ENCODE results near the gene WDSUB1.

WDSUB1 gene

GRCh38 chr2:159265171-159265576 lies 21.3 kb downstream of the WDSUB1 start:
- DNase-seq = no peak

GRCh38 chr2:159262904-159263303 lies 23.6 kb downstream of the WDSUB1 start:
- no peak for DNase-seq

DNA sequence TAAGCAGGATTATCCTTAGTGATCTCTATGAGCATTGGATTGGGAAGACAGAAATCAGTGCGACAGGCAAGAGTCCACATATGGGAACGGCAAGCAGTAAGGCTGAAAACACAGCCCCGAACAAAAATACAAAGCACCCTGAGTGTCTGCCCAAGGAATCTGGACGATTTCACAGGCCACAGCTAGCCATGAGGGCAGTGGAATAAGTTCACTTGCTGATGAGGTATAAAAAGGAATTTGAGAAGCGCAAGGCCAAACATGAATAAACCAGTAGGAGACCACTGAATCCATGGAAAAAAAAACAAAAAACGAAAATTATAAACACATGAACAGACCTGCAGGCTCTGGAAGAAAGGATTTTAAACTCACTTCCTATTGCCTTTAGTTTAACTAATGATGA lies 24.3 kb downstream of the WDSUB1 start:
- DNase-seq = no peak

DNA sequence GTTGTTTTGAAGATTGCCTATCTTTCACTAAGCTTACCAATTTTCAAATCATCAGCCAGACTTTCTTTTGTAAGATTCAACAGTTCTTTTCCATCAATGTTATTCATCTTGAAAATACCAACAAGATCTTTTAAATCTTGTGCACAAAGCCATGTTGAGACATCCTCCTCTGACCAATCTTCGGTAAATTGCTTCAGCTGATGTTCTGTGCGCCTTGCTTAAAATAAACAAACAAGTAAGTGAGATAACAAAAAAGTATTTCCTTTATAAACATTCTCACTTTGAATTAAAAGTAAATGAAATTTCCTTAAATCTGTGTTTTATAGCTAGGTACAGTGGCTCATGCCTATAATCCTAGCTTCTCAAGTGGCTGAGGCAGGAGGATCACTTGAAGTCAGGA lies 30.3 kb downstream of the WDSUB1 start:
- DNase-seq = no peak

GRCh38 chr2:159252905-159253304 lies 33.6 kb downstream of the WDSUB1 start:
- no peak for DNase-seq

- DNase-seq = no peak
Measured at GRCh38 chr2:159251296-159252173, 35.0 kb downstream of the WDSUB1 start.

DNA sequence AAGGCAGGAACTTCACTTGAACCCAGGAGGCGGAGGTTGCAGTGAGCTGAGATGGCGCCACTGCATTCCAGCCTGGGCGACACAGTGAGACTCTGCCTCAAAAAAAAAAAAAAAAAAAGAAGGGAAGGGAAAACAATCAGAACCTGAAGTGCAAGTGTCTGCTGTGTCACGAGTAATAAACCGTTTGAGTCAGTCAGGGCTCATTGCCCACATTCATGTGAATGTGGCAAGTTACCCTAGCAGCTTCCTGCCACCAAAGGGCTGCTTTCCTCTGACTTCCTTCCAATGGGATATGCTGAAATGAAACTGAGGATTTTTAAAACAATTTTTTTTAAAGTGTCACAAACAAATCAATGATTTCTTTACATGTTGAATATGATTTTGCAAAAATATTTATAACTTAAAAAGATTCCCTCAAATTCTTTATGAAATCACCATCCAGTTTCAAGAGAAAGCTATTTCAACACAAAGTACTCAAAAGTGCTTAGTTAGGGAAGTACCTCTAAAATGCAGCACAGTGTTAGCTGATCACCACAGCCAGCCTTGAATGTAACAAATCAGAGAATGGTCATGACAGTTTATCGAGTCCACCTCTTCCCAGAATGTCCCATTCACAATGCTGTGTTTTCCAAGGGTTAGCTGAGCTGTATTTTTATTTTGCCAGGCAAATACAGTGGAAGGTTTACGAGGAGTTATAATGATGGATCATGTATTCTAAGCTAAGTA lies 36.4 kb downstream of the WDSUB1 start:
- DNase-seq = peak in 1 of 2 experiments; percentile 39

DNA sequence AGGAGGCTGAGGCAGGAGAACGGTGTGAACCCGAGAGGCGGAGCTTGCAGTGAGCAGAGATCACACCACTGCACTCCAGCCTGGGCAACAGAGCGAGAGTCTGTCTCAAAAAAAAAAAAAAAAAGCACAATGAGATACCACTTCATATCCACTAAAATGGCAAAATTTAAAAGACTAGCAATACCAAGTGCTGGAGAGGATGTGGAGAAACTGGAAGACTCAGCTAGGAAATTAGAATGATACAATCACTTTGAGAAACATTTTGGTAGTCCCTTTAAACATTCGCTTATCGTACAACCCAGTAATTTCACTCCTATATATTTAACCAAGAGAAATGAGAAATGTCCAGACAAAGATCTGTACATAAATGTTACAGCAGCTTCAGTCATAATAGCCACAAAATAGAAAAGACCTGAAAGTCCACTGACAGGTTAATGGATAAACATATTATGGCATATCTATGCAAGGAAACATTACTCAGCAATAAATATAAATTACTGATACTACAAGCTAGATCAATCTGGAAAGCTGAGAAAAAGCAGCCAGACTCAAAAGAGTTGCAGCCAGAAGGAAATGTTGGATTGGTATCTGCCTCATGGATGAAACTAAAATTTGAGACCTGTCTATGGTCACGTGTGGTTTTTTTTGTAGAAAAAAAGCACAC lies 40.0 kb downstream of the WDSUB1 start:
- DNase-seq = no peak

- no peak for DNase-seq
Measured at GRCh38 chr2:159243529-159243928, 43.0 kb downstream of the WDSUB1 start.

DNA sequence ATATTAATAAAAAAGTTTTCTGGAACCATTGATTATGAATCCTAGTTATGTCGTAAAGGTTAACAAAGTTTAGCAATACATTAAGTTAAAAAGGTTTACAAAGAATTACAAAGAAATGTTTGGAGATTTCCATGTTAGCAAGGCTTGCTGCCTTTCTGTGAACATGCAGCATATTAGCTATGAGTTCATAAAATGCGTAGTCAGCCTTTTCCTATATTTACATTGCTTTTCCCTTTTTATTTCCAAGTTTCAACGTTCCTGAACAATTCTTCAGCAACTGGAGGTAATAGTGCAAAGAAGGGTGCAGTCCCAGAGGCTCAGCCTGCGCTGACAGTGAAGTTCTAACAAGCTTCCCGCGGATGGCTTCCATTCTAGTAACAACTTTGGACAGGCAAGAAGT lies 51.6 kb downstream of the WDSUB1 start:
- no peak for DNase-seq

DNA sequence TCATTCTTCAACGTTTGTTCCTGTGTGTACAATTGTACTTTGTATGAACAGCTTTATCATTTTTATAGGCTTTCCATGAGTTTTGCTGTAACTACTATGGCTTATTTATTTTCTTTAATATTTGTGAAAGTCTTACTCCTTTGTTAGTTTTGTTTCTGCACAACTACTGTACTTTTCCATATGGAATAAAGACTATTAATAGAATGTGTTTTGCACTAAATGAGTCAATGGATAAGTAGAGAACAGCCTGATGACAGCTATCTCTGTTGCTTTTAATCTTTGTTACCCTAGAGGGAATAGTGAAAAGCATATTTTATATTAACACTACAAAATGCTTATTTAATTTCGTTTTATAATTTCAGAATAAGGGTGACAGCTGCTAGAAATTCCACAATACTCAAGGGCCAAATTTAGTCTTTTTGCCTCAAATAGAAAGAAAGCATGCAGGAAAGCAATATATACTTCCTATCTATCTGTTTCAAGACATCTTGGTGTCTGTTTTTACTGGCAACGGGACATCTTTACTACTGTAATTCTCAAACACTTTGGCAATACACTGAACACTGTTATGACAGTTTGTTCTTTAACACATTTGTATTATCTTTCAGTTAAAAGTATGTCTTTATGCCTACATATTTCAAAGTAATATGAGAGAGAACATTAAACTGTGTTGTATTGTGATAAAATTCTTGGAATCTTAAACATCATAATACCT lies 53.9 kb downstream of the WDSUB1 start:
- no peak for DNase-seq

DNA sequence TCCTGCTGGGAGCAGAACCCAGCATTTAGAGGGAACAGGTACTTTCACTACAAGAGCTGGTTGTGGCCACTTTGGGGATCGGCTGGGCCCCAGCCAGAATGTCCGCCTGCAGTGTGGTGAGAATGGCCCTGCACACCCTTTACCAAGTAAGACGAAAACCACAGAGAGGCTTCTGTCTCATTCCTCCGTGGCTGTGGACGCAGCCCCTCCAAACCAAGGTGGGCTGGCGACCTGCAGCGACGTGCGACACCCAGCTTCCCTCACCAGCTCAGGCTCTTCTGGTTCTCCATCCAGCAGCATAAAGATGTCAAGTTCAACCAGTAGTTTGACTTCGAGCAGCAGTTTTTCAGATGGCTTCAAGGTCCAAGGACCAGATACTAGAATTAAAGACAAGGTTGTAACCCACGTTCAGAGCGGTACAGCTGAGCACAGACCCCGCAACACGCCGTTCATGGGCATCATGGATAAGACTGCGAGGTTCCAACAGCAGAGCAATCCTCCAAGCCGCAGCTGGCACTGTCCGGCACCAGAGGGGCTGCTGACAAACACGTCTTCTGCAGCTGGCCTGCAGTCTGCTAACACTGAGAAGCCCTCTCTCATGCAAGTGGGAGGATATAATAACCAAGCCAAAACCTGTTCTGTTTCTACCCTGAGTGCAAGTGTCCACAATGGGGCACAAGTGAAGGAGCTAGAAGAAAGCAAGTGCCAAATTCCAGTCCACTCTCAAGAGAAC lies 56.2 kb downstream of the WDSUB1 start:
- no peak for DNase-seq

DNA sequence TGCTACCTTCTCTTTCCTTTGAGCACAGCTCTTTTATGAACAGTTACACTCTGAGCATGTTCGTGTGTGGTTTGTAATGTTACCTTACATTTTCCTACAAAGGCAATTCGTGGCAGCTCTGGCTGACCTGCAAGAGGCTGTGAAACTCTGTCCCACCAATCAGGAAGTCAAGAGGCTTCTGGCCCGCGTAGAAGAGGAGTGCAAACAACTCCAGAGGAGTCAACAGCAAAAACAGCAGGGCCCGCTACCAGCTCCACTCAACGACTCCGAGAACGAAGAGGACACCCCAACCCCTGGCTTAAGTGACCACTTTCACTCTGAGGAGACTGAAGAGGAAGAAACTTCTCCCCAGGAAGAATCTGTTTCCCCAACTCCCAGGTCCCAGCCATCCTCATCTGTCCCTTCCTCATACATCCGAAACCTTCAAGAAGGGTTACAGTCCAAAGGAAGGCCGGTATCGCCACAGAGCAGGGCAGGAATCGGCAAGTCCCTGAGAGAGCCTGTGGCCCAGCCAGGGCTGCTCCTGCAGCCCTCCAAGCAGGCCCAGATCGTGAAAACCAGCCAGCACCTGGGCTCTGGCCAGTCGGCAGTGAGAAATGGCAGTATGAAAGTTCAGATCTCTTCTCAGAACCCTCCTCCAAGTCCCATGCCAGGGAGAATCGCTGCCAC lies 56.9 kb downstream of the WDSUB1 start:
- no peak for DNase-seq

DNA sequence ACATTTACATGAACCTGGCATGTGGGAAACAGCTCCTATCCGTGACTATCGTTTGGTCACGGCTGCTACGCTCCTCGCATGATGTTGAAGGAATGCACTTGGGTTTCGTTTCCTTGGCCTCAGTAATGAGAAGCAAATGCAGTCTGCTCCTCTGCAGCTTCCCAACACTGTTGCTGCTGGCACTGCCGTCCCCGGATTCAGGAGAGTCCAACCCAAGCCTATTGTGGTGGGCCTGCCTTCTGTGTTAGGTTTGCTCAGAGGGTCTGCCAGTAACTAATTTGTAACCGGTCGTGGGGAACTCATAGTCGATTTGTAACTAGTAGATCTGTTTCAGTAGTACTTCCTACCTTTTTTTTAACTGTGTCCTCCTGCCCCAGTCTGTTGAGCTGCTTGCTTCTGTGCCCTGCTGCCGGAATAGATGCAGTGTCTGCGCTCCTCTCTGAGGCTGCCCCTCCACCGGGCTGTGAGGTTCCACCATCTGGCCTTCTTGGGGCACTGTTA lies 58.4 kb downstream of the WDSUB1 start:
- DNase-seq = no peak

DNA sequence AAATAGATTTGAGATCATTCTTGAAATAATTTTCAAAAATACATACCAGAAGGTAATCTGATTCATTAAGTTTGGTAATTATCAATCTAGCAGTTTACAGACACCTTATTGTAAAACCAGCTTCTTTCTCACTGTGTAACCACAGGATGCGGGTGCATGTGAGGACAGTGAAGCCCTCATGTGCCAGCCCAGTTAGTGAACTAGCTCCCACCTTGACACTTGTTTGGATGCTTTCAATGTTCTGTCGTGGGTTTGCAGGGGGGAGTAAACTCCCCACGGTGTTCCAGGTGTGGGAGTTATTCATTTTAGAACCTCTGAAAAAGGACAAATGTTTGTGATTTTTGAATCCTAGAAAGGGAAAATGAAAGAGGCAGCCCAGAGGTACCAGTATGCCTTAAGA lies 59.0 kb downstream of the WDSUB1 start:
- DNase-seq = no peak

DNA sequence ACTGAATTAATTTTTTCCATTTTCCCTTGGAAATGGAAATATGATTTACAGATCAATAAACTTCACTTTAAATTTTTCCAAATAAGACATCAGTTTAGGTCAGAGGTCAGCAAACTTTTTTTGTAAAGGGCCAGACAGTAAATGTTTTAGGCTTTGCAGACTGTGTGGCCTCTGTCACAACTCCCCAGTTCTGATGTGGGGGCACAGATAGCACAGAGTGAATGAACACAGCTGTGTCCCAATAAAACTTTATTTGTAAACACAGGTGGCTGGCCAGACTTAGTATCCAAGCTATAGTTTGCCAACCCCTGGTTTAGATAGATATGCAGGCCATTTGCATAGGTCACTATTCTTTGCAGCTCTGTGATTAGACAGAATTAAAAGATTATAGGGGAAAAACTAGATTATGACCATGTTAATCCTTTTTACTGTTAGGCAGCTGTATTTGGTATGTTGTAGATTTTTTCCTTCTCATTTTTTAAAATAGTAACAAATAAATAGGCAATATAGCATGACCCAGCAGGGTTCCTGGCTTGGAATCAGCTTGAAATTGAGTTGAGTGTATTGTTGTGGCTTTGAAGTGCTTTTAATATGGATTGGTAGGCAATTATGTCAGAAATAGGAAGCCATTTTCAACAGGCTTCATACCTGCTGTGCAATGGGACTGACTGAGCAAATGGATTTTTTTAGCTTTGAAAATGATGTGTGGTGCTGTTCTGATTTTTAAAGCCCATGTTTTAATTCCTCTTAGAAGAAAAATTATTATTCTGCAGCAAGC lies 59.7 kb downstream of the WDSUB1 start:
- DNase-seq = peak; percentile 32 to 81

DNA sequence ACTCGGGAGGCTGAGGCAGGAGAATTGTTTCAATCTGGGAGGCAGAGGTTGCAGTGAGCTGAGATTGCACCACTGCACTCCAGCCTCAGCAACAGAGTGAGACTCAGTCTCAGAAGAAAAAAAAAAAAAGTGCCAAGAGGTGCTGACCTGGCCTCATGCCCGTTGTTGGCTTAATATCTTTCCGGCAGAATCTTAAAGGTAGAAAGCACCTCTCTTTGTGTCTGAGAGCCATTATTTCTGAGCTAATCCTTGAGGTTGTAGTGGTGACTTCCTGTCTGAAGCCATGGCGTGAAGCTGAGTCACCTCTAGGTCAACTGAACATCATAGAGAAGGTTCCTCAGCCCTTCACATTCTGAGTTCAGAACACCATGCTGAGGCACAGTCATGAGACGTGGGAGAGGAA lies 60.4 kb downstream of the WDSUB1 start:
- DNase-seq = no peak

- DNase-seq = peak in 1 of 2 experiments; percentile 11
Measured at GRCh38 chr2:159225025-159226016, 61.2 kb downstream of the WDSUB1 start.

- no peak for DNase-seq
Measured at GRCh38 chr2:159224061-159224813, 62.3 kb downstream of the WDSUB1 start.

Measured in NCI-H2081 (cell line).